Measurements from ENCODE around the gene PAQR4. TPM values are rescaled to one million over a fixed set of nuclear protein-coding genes. Genes with fewer than 3 reads are reported as not detected.

The PAQR4 gene
- polyA plus RNA-seq, 2 of the 4 experiments (the other 2 are of a cell fraction) = 8.0 to 18.6 TPM

DNA sequence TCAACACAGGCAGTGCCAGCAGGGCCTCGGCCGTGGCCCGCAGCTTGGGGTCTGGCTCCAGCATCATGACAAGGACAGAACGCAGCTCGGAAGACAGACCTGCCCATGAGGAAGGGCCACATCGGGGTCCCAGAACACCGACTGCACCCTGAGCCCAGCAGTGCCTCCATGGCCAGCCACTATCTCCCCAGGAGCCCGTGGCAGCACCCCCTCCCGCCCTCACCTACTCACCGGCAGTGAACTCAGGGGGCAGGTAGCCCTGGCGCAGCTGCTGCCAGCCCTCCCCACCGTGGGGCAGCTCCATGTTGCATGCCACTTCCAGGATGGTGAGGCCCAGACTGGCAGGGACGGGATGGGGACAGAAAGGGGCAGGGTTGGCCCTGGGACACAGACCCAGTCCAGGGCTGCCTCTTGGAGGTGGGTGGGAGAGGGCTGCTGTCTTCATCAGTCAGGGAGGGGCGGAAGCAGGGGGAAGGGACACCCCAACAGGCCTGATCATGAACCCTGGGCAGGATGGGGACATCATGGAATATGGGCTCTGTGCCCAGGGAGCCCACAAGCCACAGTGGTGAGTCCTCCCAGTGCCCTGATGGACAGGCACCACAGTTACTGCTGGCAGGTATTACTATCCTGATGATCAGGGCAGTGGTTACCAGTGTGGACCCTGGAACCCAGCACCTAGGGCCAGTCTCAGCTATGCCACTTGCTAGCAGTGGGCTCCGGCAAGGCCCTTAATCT is 5.3 kb downstream of the PAQR4 start (continued):
- no peak for TF ChIP-seq ZFP36 (IDR thresholded peaks at IDR 0.05; ENCODE audit: borderline replicate concordance, partially characterized antibody)
- no peak for TF ChIP-seq TFCP2L1 (CRISPR knock-in tag; IDR thresholded peaks at IDR 0.05)
- TF ChIP-seq USF2 (IDR thresholded peaks at IDR 0.05) = no peak

GRCh38 chr16:2975161-2975795 is 6.1 kb downstream of the PAQR4 start:
- FAIRE-seq (no peak), DNase-seq (ENCODE audit: low read depth in 1 of 2, low spot score in 1 of 2) (no peak), ATAC-seq (no peak)
- Histone ChIP-seq H3K27ac (no peak overlapping the region), H3K4me1 (peaks cover 17% of the 10 kb centered on the region), H3K4me2 (no peak overlapping the region), H3K9me3 (no peaks in the 10 kb centered on the region), H3K4me3 (no peak overlapping the region)
- no peak for TF ChIP-seq E2F6 (IDR thresholded peaks at IDR 0.05; ENCODE audit: borderline replicate concordance, low read depth)
- TF ChIP-seq POLR2AphosphoS2 (conservative IDR thresholded peaks at IDR 0.05; ENCODE audit: low read length) = no peak
- no peak for TF ChIP-seq EP300 (IDR thresholded peaks at IDR 0.05)
- TF ChIP-seq BHLHE40 (IDR thresholded peaks at IDR 0.05; ENCODE audit: low read depth, low read length) = no peak
- no peak for TF ChIP-seq RAD21 (conservative IDR thresholded peaks at IDR 0.05 in 1 of 2, IDR thresholded peaks at IDR 0.05 in 1 of 2)
- TF ChIP-seq JUNB (IDR thresholded peaks at IDR 0.05) = no peak
- TF ChIP-seq MYC (IDR thresholded peaks at IDR 0.05; ENCODE audit: borderline replicate concordance, low read length) = no peak
- TF ChIP-seq RFX5 (IDR thresholded peaks at IDR 0.05) = no peak
- TF ChIP-seq CBX8 (IDR thresholded peaks at IDR 0.05) = no peak
- no peak for TF ChIP-seq SMC3 (IDR thresholded peaks at IDR 0.05)
- TF ChIP-seq FOSB (CRISPR knock-in tag; IDR thresholded peaks at IDR 0.05) = no peak
- no peak for TF ChIP-seq ELK1 (IDR thresholded peaks at IDR 0.05; ENCODE audit: low read depth, low read length)
- no peak for TF ChIP-seq EHF (CRISPR knock-in tag; IDR thresholded peaks at IDR 0.05)
- TF ChIP-seq ZFP36 (IDR thresholded peaks at IDR 0.05; ENCODE audit: borderline replicate concordance, partially characterized antibody) = no peak
- no peak for TF ChIP-seq KDM1A (IDR thresholded peaks at IDR 0.05; ENCODE audit: low read depth)
- TF ChIP-seq HOXB5 (CRISPR knock-in tag; IDR thresholded peaks at IDR 0.05) = no peak
- WGBS (ENCODE audit: missing lambda C conversion rate) = over 99% methylated on average over 15 of the region's 28 CpGs
- POLR2A ChIA-PET = no interaction called here
- CTCF ChIA-PET = interaction anchor here (0.6 to 3.3 kb wide), 7 partner anchors 10 to 68 kb away, joined by 4 to 13 read pairs (median 4); no protein-coding TSS in a partner anchor

DNA sequence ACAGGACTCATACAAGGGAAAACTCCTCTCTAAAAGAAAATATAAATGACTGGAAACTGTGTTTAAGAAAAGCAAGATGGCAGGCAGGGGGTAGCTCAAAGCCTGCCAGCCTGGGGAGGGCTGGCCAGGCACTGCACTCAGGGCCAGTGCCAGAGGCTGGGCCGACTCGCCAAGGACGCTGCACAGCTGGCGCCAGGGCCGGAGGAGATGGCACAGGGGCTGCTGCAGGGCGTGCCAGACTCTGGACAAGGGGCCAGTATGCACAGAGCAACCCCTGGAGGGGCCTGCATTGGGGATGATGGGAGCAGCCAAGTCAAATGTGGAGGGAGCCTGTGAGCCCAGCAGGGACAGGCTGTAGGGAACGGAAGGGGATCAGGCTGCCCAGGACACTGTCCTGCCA is 7.1 kb downstream of the PAQR4 start:
- ChIA-PET POLR2A (no interaction called here), CTCF (interaction anchor here (0.6 to 3.3 kb wide), 5 partner anchors 15 to 49 kb away, joined by 3 to 13 read pairs (median 4); no protein-coding TSS in a partner anchor)
- DNase-seq (ENCODE audit: low read depth in 1 of 2, low spot score in 1 of 2) (no peak), FAIRE-seq (no peak), ATAC-seq (no peak)
- Histone ChIP-seq H3K4me2 (no peak overlapping the region), H3K4me1 (peaks cover 12% of the 10 kb centered on the region; the same call in 1 of the 3 replicates), H3K27ac (no peak overlapping the region), H3K4me3 (no peak overlapping the region), H3K9me3 (no peaks in the 10 kb centered on the region)
- no peak for TF ChIP-seq E2F6 (IDR thresholded peaks at IDR 0.05; ENCODE audit: borderline replicate concordance, low read depth)
- no peak for TF ChIP-seq ZNF302 (CRISPR knock-in tag; IDR thresholded peaks at IDR 0.05)
- no peak for TF ChIP-seq NFE2L2 (conservative IDR thresholded peaks at IDR 0.05; ENCODE audit: low read length)
- 94% methylated on average over 7 of the region's 7 CpGs for WGBS (ENCODE audit: missing lambda C conversion rate)
